ENCODE results near the gene P4HA2. TPM values are rescaled to one million over a fixed set of nuclear protein-coding genes. Genes with fewer than 3 reads are reported as not detected.
A peak's percentile ranks its signal among the peaks of the same experiment; 100 is the strongest.

P4HA2 gene
- total RNA-seq, 1 donor from 2014 or later: 26.6 TPM

- H3K27me3 Mint-ChIP-seq (ENCODE audit: unreplicated experiment): peaks cover 19% of the 10 kb centered on the region
- no peaks in the 10 kb centered on the region for H3K36me3 Mint-ChIP-seq (ENCODE audit: unreplicated experiment)
- H3K4me3 Mint-ChIP-seq (ENCODE audit: unreplicated experiment): no peak overlapping the region
- H3K4me1 Mint-ChIP-seq (ENCODE audit: low read depth, unreplicated experiment): peaks cover 22% of the 10 kb centered on the region
- peaks cover 13% of the 10 kb centered on the region for H3K9me3 Mint-ChIP-seq (ENCODE audit: unreplicated experiment)
- no peak overlapping the region for H3K27ac Mint-ChIP-seq (ENCODE audit: unreplicated experiment)
- no peak for TF ChIP-seq CTCF (IDR thresholded peaks at IDR 0.05; ENCODE audit: partially characterized antibody, unreplicated experiment)
- DNase-seq: no peak
These were observed 46.0 kb upstream of the P4HA2 start for GRCh38 chr5:132273631-132274030.

- Mint-ChIP-seq H3K4me3 (ENCODE audit: unreplicated experiment) (no peak overlapping the region), H3K4me1 (ENCODE audit: low read depth, unreplicated experiment) (peaks cover 22% of the 10 kb centered on the region), H3K36me3 (ENCODE audit: unreplicated experiment) (no peaks in the 10 kb centered on the region), H3K27me3 (ENCODE audit: unreplicated experiment) (peaks cover 19% of the 10 kb centered on the region), H3K9me3 (ENCODE audit: unreplicated experiment) (peaks cover 9% of the 10 kb centered on the region), H3K27ac (ENCODE audit: unreplicated experiment) (peak overlapping the region; percentile 72)
- peak; percentile 93 for TF ChIP-seq CTCF (IDR thresholded peaks at IDR 0.05; ENCODE audit: partially characterized antibody, unreplicated experiment)
- peak; percentile 89 for DNase-seq
These were observed 44.9 kb upstream of the P4HA2 start for GRCh38 chr5:132272311-132273210.

GRCh38 chr5:132271251-132272246 lies 43.9 kb upstream of the P4HA2 start:
- peaks cover 26% of the 10 kb centered on the region for H3K4me1 Mint-ChIP-seq (ENCODE audit: low read depth, unreplicated experiment)
- no peak for DNase-seq
- peaks cover 11% of the 10 kb centered on the region for H3K9me3 Mint-ChIP-seq (ENCODE audit: unreplicated experiment)
- no peak for TF ChIP-seq CTCF (IDR thresholded peaks at IDR 0.05; ENCODE audit: partially characterized antibody, unreplicated experiment)
- no peak overlapping the region for H3K4me3 Mint-ChIP-seq (ENCODE audit: unreplicated experiment)
- peaks cover 21% of the 10 kb centered on the region for H3K27me3 Mint-ChIP-seq (ENCODE audit: unreplicated experiment)
- peak overlapping the region; percentile 78 for H3K27ac Mint-ChIP-seq (ENCODE audit: unreplicated experiment)
- H3K36me3 Mint-ChIP-seq (ENCODE audit: unreplicated experiment): no peaks in the 10 kb centered on the region

- DNase-seq: peak; percentile 52
- Mint-ChIP-seq H3K36me3 (ENCODE audit: unreplicated experiment) (no peaks in the 10 kb centered on the region), H3K9me3 (ENCODE audit: unreplicated experiment) (peaks cover 10% of the 10 kb centered on the region), H3K4me1 (ENCODE audit: low read depth, unreplicated experiment) (peaks cover 28% of the 10 kb centered on the region), H3K27me3 (ENCODE audit: unreplicated experiment) (peaks cover 19% of the 10 kb centered on the region), H3K4me3 (ENCODE audit: unreplicated experiment) (no peak overlapping the region), H3K27ac (ENCODE audit: unreplicated experiment) (peak overlapping the region; percentile 78)
- TF ChIP-seq CTCF (IDR thresholded peaks at IDR 0.05; ENCODE audit: partially characterized antibody, unreplicated experiment): no peak
These were observed 43.1 kb upstream of the P4HA2 start for GRCh38 chr5:132270706-132271105.
